ENCODE results near the gene ABI3. TPM values are rescaled to one million over a fixed set of nuclear protein-coding genes. Genes with fewer than 3 reads are reported as not detected.
A peak's percentile ranks its signal among the peaks of the same experiment; 100 is the strongest.
"Not testable (repeated sequence)": the region's sequence is repeated elsewhere in the genome, so short reads cannot be mapped to it uniquely, and the experiment has no call there.

ABI3 gene, protein sequence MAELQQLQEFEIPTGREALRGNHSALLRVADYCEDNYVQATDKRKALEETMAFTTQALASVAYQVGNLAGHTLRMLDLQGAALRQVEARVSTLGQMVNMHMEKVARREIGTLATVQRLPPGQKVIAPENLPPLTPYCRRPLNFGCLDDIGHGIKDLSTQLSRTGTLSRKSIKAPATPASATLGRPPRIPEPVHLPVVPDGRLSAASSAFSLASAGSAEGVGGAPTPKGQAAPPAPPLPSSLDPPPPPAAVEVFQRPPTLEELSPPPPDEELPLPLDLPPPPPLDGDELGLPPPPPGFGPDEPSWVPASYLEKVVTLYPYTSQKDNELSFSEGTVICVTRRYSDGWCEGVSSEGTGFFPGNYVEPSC
- 0.07 and 0.41 TPM in 2 replicates for total RNA-seq (2014; rRNA removed; shearing (Covaris generic))

DNA sequence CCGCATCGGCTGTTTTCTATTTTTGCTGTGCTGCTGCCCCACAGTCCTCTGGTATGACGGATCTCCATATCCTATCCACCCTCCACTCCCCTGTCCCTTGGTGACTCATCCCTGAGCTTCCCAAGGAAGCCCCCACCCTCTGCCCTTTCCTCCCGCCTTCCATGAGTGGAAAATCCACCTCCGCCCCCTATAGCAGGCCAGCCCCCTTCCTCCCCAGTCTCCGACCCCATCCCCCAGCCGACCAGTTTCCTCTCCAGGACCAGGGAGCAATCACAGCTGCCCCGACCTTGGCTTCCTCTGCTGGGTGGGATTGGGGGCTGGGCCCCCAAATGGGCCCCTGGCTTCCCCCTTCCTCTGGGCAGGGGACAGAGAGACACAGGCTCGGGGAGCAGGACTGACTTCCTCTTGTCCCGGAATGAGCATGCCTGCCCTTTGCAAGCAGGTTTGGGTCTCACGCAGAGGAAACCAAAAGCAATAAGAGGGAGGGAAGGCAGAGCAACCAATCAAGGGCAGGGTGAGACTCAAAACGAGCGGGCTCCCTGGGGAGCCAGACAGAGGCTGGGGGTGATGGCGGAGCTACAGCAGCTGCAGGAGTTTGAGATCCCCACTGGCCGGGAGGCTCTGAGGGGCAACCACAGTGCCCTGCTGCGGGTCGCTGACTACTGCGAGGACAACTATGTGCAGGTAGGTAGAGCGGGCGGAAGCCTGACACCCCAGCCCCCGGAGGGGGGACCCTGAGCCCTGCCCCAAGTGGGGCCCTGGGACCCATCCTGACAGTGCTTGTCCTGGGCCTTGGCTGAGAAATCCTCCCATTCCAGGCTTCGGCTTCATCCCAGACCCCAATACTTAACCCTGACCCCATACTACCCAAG is at the start of gene ABI3, which contains the start of gene GNGT2:
Gene ABI3 (plus strand): TSS at position 550 of the 872 bp plus-strand sequence. CDS start 18 bp downstream, at position 568.
Gene GNGT2 (minus strand): TSS at position 417 of the 872 bp plus-strand sequence. CDS start 3,152 bp downstream, outside the sequence.
- DNase-seq (ENCODE audit: low spot score), result peak; percentile 47

DNA sequence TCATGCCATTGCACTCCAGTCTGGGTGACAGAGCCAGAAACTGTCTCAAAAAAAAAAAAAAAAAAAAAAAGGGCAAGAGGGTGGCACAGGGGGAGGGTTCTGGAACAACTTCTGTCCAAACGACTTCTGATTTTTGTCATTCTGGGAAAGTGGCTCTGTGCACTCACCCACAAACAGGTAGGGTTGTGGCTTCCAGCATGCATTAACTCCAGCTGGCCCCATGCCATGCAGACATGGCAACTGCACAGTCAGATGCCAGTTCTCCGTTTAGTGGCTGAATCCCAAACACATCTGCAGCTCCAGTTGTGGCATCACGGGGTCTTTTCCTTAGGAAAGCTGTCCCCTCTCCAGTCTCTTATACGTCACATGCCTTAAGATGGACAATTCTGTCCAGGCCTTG is 47.6 kb upstream of the ABI3 start:
- no peak for DNase-seq (ENCODE audit: low spot score)

DNA sequence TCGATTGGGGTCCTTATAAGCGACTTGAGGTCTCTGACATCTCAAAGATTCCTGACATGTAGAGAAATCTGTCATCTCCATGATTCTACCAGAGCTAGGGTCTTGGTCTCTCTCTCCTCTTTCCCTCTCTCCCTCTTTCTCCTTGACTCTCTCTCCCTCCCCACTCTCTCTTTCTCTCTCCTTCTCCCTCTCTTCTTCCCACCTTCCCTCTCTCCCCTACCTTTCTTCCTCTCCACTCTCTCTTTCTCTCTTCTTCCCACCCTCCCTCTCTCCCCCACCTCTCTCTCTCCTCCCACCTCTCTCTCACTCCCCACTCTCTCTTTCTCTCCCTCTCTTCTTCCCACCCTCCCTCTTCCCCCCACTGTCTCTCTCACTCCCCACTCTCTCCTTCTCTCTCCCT is 45.4 kb upstream of the ABI3 start:
- DNase-seq (ENCODE audit: low spot score), result no peak

DNA sequence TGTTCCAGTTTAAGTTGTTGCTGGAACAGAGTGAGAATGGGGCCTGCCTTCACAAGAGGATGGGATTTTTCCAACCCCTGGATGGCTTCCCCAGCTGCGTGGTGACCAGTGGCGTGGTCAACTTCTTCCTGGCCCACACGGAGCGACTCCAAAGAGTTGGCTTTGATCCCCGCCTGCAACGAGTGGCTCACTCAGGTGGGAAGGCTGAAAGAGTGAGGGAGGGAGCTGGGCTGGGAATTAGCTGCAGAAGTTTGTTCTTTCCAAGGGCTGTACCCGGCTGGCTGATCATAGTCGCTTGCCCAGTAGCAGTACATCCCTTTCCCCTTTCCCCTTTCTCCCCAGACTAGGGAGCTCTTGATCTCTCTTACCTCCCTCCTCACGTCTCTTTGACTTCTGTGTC is 41.8 kb upstream of the ABI3 start:
- DNase-seq (ENCODE audit: low spot score), result no peak

DNA sequence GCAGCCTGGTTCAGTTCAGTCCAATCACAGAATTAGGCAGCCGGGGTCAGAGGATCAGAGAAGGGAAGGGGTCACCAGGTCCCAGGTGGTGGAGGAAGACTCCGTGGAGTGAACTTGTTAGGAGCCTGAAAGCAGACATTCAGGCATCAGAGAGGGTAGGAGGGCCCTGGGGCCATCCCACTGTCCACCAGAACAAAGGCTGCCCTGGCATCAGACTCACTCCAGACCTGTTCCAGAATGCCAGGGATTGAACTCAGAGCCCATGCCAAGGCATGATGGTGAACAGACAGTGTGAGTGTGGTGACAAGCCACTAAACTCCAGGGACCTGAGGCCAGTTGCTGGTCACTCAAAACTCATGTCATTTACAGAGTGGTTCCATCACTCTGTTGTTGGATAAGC is 40.3 kb upstream of the ABI3 start:
- DNase-seq (ENCODE audit: low spot score), result no peak

DNA sequence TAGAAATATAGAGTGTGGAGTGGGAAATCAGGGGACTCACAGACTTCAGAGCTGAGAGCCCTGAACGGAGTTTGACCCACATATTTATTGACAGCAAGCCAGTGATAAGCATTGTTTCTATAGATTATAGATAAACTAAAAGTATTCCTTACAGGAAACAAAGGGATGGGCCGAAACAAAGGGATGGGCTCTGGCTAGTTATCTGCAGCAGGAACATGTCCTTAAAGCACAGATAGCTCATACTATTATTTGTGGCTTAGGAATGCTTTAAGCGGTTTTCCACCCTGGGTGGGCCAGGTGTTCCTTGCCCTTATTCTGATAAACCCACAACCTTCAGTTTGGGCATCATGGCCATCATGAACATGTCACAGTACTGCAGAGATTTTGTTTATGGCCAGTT is 39.8 kb upstream of the ABI3 start:
- DNase-seq (ENCODE audit: low spot score), result not testable (repeated sequence)

DNA sequence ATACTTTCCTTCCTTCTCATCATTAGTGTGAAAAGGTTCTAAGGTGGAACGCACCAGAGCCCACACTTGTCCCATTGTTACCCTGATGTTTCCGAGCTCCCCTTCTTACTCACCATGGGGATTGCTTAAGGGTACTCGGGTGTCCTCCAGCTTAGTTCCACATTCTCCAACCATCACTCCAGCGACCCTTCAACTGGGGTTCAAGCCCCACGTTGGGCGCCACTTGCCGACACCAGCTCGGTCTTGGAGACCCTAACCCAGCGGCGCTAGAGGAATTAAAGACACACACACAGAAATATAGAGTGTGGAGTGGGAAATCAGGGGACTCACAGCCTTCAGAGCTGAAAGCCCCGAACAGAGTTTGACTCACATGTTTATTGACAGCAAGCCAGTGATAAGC is 34.5 kb upstream of the ABI3 start:
- DNase-seq (ENCODE audit: low spot score), result not testable (repeated sequence)

DNA sequence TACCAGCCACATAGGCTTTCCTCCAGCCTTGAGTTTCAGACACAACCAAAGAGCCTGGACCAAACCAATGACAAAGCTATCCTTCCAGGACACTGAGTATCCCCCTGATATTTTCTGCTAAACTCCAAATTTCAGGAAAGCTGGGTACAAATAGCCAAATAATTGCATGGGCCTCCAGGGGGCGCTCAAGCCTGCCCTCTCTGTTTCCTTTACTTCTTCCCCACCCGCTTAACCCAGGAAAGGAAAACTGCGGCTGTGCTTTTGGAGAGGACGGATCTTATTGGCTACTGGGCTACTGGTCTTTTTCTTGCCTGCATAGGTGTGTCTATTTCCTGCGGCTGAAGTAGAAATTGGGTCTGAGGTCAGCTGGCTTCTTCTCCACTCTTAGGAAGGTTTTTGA is 30.2 kb upstream of the ABI3 start:
- DNase-seq (ENCODE audit: low spot score), result peak; percentile 60

DNA sequence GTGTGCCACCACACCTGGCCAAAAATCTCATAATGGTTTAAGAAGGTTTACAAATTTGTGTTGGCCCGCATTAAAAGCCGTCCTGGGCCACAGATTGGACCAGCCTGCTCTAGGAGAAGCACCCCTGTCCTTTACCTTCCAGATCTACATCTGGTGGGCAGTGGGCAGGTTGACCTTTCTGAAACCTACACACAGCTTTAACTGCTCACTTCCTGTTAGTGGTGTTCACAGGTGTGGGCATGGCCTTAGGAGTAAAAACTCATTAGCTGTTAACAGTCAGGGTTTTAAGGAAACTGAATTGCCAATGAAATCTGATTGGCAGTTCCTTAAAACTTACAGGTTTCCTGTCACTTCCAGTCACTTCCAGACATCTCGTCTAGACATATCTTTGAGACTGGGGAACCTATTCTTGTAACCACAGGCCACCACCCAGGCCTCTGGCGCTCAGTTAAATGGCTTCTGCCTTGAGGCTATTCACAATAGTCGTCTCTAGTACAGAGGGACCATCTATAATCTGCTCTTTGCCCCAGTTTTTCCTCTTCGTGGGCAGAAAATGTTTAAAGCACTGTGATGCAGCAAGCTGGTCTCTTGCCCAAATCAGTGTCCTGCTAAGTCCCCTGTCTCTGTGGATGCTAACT is 29.4 kb upstream of the ABI3 start:
- DNase-seq (ENCODE audit: low spot score), result no peak

DNA sequence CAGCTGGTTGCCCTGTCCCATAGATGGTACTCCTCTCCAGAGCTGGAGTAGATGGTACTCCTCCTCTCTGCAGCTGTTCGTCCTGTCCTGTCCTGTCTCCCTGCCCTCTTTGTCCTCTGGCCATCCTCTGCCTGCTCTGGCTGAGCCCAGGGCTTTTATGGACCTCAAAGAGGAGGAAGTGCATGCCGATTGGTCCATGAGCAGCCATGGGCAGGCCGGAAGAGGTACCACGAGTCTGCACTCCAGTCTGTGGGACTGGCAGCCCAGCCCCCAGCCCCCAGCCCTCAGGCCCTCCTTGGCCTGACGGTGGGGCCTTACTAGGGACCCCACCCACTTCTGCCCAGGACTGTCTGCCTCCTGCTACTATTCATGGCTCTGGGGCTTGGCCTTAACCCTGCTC is 27.2 kb upstream of the ABI3 start:
- no peak for DNase-seq (ENCODE audit: low spot score)

DNA sequence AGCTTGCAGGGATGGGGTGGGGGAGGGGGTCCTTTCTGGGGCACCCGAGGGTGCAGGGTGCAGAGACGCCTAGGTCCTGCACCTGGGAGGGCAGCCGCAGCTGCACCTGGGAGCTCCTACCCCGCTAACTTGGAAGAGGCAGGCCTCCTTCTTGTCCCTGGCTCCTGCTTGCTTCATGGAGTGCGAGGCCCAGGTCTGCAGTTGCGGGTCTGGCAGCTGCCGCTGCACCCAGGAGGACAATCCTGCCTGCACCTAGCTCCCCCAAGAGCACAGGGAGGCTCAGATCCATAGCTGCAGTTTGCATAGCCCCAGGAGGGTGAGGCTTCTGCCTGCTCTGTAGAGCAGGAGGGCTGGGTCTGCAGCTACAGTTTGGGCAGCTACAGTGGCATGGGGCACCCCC is 26.7 kb upstream of the ABI3 start:
- DNase-seq (ENCODE audit: low spot score), result no peak

DNA sequence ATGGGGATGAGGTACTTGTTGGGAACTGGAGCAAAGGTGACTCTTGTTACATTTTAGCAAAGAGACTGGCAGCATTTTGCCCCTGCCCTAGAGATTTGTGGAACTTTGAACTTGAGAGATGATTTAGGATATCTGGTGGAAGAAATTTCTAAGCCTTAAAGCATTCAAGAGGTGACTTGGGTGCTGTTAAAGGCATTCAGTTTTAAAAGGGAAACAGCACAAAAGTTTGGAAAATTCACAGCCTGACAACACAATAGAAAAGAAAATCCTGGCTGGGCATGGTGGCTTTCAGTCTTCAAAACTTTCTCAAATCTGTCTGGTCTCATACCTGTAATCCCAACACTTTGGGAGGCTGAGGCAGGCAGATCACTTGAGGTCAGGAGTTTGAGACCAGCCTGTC is 26.0 kb upstream of the ABI3 start:
- DNase-seq (ENCODE audit: low spot score), result not testable (repeated sequence)

DNA sequence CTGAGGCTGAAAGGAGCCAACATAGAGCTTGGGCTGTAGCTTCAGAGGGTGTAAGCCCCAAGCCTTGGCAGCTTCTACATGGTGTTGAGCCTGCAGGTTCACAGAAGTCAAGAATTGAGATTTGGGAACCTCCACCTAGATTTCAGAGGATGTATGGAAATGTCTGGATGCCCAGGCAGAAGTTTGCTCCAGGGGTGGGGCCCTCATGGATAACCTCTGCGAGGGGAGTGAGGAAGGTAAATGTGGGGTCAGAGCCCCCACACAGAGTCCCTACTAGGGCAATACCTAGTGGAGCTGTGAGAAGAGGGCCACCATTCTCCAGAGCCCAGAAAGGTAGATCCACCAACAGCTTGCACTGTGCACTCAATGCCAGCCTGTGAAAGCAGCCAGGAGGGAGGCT is 25.1 kb upstream of the ABI3 start:
- DNase-seq (ENCODE audit: low spot score), result not testable (repeated sequence)

DNA sequence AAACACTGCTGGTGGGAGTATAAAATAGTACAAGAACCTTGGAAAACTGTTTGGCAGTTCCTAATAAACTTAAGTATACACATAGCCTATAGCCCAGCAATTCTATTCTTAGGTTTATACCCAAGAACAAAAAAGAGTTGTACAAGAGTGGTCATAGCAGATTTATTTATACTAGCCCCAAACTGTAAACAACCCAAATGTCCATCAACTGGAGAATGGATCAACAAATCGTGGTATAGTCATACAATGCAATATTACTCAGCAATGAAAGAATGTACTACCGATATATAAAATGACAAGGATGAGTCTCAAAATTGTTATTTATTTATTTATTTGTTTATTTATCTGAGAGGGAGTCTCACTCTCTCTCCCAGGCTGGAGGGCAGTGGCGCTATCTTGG is 23.2 kb upstream of the ABI3 start:
- no peak for DNase-seq (ENCODE audit: low spot score)

DNA sequence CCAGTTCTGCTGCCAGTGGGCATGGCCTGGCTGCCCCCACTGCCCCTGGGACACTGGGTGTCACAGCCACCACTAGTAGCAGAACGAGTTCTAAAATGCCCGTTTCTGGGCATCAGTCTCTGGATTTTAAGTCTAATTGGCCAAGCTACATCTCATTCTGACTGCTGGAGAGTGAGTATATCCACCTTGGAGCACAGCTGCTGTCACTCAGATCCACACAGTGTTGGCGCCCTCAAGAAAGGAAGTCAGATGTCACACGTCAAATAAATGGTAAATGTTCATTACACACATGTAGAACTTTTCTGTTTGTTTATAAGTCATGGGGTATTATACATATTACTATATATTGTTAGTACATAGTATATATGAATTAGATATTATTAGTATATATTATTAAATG is 19.6 kb upstream of the ABI3 start:
- no peak for DNase-seq (ENCODE audit: low spot score)

DNA sequence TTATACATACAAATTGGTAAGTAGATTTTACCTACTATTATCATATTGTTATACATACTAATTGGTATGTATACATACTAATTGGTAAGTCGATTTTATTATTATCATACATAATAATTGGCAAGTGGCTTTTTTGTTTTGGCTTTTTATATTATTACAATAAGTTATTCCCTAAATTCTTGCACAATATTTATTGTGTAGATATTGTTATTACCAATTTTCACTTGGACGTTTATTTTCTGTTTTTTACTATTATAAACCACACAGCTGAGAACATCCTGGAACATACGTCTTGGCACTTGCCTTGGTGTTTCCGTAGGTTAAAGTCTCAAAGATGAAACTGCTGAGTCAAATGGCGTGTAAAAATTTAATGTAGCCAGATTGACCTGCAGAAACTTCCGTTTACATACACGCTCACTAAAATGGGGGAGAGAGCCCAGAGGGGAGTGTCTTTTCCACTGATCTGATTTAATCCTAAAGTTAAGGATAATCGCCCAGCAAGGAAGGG is 19.0 kb upstream of the ABI3 start:
- DNase-seq (ENCODE audit: low spot score), result no peak

DNA sequence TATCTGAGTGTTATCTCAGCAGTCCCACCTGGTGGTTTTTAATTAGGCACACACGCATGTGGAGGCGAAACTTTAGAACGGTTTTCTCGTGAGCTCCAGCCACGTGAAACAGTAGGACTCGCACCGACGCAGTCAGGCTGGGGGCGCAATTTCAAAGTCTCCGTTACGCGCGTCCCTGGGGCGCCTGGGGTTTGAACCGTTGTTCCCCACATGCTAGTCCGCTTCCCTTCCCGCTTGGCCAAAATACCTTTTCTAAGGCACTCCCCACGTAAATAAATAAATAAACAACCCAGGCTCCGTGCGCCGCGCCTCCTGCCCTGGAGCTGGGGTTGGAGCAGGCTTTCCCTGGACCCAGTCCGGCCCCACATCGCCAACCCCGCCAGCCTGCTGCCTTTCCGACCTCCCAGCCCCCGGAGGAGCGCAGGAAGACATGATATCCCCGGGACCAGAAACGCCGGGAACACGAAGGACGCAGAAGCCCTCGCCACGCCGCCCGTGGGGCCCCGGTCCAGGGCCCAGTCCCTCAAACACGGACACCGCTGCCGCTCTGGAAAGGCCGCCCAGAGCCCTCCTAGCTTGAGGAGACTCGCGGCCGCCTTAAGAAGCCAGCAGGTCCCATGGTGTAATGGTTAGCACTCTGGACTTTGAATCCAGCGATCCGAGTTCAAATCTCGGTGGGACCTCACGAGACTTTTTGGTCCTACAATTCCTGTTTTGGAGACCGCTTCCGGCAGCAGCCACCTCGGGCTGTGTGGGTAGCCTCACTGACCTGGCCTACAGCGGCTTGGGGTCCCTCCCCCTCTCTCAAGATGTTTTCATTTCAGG is 18.4 kb upstream of the ABI3 start:
- peak; percentile 91 for DNase-seq (ENCODE audit: low spot score)

DNA sequence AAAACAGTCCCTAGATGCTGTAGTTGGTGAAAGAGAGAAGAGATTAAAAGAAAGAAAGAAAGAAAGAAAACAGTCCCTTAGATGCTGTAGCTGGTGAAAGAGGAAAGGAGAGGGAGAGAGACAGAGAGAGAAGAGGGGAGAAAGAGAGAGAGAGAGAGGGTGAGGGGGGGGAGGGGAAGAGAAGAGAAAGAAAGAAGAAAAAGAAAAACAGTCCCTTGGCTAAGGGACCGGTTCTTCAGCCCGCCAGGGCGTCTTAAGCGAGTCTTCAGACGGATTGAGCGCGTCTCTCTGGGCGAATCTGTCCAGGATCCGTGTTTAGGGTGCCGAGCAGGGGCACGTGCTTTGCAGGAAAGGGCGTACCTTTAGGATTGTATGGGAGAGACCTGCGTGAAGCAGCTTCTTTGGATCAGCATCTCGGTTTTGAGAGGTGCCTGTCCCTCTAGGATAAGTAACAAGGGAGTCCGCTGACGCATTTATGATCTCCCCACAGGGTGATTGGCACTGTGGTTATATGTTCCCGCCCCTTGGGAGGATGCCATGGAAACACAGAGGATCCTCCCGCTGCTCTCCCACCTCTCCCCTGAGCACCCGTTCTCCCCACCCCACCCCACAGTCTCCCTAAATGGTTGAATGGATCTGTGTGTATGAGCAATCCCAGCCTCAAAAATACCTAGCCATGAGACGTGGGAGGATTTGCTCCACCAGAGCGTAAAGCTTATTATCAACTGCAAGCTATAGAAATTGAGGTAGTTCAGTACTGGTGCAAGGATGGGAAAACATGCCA is 16.8 kb upstream of the ABI3 start:
- peak; percentile 57 for DNase-seq (ENCODE audit: low spot score)

DNA sequence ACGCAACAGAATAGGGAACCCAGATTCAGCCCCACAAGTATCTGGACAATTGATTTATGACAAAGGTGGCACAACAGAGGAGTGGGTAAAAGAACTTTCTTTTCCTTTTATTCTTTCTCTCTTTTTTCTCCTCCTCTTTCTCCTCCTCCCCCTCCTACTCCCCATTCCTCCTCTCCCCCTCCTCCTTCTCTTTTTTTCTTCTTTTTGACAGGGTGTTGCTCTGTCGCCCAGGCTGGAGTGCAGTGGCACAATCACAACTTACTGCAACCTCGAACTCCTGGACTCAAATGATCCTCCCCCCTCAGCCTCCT is 16.3 kb upstream of the ABI3 start:
- DNase-seq (ENCODE audit: low spot score), result no peak

DNA sequence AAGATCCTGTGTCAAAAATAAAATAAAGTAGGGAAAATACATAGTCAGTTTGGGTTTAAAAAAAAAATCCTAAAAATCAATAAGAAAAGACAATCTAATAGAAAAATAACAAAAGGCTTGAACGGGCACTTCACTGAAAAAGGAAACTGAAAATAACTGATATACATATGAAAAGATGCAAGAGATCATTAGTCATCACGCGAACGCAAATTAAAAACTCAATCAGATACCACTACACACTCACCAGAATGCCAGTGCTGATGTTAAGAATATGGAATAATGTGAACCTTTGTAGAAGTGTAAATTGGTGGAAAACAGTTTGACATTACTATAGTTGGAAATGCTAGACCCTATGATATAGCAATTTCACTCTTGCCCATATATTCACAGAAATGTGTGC is 14.8 kb upstream of the ABI3 start:
- DNase-seq (ENCODE audit: low spot score), result no peak

DNA sequence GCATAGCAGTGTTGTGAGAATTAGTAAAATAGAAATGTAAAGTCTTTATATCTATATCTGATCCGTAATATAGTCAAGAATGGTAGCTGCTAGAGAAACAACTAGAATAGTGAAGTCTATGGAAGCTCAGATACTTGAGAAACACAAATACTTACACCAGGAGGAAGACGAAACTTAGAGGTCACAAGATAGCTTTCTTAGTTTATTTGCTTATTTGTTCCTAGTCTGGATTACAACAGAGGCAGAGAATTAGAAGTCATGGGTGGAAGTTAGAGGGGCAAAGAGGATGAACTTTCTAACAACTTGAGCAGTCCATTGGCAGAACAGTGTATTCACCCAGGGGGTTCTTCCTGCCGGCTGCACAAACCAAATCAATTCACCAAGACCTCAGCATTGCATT is 14.0 kb upstream of the ABI3 start:
- no peak for DNase-seq (ENCODE audit: low spot score)
